ENCODE measurements around the gene CCDC171.

DNA sequence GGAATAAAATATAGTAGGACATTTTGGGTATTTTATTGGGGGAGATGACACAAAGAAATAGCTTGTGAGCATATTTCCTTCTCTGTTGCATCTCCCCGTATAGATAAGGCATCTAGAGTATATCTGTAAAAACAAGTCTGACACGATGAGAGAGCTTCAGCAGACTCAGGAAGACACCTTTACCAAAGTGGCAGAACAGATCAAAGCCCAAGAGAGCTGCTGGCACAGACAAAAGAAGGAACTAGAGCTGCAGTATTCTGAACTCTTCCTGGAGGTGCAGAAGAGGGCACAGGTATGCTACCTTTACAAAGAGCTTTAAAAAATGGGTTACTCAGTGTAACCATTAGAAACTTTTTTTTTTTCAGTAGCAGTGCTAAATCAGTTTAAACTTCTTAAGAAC, 176.7 kb downstream of the CCDC171 start:
- TF ChIP-seq, protein P1, sequence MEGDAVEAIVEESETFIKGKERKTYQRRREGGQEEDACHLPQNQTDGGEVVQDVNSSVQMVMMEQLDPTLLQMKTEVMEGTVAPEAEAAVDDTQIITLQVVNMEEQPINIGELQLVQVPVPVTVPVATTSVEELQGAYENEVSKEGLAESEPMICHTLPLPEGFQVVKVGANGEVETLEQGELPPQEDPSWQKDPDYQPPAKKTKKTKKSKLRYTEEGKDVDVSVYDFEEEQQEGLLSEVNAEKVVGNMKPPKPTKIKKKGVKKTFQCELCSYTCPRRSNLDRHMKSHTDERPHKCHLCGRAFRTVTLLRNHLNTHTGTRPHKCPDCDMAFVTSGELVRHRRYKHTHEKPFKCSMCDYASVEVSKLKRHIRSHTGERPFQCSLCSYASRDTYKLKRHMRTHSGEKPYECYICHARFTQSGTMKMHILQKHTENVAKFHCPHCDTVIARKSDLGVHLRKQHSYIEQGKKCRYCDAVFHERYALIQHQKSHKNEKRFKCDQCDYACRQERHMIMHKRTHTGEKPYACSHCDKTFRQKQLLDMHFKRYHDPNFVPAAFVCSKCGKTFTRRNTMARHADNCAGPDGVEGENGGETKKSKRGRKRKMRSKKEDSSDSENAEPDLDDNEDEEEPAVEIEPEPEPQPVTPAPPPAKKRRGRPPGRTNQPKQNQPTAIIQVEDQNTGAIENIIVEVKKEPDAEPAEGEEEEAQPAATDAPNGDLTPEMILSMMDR (conservative IDR thresholded peaks at IDR 0.05; ENCODE audit: low read length) = no peak
- no peak for TF ChIP-seq EZH2phosphoT487 (IDR thresholded peaks at IDR 0.05; ENCODE audit: borderline replicate concordance, low read depth, low read length)
